ENCODE results near the gene FNBP1.

DNA sequence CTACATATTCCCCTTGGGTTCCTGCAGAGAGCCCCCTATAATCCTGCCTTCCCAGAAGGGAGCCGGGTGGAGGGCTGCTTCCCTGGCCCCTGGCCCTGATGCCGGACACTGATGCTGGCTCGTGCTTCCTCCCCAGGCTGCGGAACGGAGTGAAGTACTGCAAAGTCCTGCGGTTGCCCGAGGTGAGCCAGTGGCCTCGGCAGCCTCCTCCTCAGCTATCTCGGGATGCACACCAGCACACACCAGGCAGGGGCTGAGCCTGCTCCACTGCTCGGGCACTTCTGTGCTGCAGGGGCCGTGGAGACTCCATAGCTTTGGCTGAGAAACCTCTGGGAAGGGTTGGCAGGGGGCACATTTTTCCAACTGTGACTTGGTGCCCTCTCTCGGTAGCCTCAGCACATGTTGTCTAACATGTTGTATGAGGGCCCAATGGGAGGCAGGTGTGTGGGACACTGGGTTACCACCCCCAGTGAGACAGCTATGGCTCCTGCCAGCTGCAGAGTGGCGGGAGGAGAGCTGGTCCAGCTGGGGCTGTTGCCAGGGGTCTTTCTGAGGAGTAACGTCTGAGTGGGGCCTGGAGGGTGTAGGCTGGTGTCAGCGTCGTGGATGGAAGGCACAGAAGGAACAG, 169.3 kb downstream of the FNBP1 start:
- TF ChIP-seq, protein P1, sequence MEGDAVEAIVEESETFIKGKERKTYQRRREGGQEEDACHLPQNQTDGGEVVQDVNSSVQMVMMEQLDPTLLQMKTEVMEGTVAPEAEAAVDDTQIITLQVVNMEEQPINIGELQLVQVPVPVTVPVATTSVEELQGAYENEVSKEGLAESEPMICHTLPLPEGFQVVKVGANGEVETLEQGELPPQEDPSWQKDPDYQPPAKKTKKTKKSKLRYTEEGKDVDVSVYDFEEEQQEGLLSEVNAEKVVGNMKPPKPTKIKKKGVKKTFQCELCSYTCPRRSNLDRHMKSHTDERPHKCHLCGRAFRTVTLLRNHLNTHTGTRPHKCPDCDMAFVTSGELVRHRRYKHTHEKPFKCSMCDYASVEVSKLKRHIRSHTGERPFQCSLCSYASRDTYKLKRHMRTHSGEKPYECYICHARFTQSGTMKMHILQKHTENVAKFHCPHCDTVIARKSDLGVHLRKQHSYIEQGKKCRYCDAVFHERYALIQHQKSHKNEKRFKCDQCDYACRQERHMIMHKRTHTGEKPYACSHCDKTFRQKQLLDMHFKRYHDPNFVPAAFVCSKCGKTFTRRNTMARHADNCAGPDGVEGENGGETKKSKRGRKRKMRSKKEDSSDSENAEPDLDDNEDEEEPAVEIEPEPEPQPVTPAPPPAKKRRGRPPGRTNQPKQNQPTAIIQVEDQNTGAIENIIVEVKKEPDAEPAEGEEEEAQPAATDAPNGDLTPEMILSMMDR (IDR thresholded peaks at IDR 0.05 in 4 of 5, conservative IDR thresholded peaks at IDR 0.05 in 1 of 5) = no peak
- TF ChIP-seq POLR2A (IDR thresholded peaks at IDR 0.05) = no peak
